DMS 273 treated with DMSO at 0.1 percent for 48 hours (cell line): Measurements from ENCODE around the gene DDX27.
A peak's percentile ranks its signal among the peaks of the same experiment; 100 is the strongest.

Source experiments
- DNase-seq: peaks from one replicate; lab custom pipeline; 2025; lab: John Stamatoyannopoulos, UW

The DDX27 gene

DNA sequence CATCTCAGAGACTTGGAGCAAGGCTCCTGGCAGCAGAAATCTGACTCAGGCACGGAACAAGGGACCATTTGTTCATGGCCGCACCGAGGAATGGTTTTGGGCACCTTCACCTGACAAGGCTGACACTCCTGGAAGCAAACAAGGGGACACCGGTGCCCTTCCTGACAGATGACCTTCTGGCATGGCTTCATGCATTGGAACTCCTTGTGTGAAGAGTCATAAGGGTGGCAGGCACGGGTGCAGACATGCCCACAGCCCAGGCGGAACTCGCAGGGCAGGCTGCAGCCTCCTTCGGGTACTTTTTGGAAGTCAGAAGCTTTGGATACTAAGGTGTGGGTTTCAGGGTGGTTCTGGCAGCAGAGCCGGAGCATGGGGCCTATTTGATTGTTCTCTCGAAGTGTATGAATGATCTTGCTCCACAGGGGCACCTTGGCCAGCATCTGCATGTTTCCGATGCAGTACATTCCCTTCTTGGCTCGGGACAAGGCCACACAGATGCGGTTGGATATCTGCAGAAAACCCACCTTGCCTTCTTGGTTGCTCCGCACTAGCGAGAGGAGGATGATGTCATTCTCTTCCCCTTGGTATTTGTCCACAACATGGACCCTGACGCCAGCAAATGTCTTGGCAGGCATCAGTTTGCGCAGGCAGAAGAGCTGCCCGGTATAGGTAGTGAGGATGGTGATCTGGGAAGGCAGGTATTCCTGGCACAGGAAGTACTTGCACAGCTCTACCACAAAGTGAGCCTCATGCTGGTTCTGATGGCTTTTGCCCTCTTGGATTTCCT lies 29.9 kb downstream of the DDX27 start:
- no peak for DNase-seq

GRCh38 chr20:49252556-49253350 lies 33.5 kb downstream of the DDX27 start:
- no peak for DNase-seq

GRCh38 chr20:49256261-49256660 lies 37.0 kb downstream of the DDX27 start:
- no peak for DNase-seq

GRCh38 chr20:49259284-49259683 lies 40.1 kb downstream of the DDX27 start:
- no peak for DNase-seq

- no peak for DNase-seq
Observed at GRCh38 chr20:49259799-49260198, 40.6 kb downstream of the DDX27 start.

DNA sequence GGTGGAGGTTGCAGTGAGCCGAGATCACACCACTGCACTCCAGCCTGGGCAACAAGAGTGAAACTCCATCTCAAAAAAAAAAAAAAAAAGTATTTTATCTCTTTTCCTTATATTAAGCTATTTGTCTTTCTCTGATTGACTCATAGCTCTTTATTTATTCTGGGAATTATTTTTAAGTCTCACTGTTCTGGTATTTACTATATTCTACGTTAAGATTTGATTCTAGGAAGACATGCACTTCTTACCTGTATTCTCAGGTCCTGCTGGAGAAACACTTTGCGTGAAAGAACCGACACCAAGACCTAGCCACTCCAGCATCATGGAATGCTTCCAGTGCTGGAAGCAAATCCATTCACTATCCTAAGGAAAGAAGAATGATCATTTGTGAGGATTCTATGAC lies 41.0 kb downstream of the DDX27 start:
- DNase-seq, result no peak

DNA sequence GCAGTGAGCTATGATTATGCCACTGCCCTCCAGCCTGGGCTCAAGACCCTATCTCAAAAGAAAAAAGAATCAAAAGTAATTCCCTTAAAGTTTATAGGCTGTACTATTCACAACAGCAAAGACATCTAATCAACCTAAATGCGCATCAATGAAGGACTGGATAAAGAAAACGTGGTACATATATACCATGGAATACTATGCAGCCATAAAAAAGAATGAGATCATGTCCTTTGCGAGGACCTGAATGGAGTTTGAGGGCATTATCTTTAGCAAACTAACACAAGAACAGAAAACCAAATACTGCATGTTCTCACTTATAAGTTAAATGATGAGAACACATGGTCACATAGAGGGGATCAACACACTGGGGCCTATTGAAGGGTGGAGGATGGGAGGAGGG lies 42.0 kb downstream of the DDX27 start:
- no peak for DNase-seq

DNA sequence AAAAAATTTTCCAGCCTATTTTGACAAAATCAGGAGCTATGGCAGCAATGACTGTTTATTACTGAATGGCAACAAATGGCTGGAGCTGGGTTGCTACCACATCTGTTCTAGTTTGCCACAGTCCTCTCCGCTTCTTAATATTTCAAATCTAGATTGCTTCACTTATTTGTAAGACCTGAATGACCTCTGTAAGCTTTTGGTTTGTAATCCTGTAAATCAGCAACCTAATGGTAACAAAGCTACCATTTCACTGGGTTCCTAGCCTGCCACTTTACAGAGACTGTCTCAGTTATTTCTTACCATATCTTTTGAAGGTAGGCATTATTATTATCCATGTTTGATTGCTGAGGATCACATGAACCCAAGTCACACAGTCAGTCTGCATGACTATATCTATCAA lies 43.2 kb downstream of the DDX27 start:
- DNase-seq, result no peak

DNA sequence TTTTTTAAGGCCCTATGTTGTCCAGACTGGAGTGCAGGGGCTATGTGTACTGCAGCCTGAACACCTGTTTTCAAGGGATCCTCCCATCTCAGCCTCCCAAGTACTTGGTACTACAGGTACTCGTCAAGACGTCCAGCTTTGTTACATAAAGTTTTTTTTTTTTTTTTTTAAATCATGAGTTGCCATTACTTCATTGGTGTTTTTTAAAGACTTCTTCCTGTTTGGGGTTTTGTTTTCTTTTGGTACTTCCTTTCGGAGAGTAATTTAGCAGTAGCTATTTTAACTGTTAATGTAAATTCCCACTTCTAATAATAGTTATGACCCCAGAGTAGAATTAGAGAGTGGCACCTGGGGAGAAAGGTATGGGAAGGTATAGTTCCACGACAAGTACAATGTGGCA lies 48.1 kb downstream of the DDX27 start:
- no peak for DNase-seq

DNA sequence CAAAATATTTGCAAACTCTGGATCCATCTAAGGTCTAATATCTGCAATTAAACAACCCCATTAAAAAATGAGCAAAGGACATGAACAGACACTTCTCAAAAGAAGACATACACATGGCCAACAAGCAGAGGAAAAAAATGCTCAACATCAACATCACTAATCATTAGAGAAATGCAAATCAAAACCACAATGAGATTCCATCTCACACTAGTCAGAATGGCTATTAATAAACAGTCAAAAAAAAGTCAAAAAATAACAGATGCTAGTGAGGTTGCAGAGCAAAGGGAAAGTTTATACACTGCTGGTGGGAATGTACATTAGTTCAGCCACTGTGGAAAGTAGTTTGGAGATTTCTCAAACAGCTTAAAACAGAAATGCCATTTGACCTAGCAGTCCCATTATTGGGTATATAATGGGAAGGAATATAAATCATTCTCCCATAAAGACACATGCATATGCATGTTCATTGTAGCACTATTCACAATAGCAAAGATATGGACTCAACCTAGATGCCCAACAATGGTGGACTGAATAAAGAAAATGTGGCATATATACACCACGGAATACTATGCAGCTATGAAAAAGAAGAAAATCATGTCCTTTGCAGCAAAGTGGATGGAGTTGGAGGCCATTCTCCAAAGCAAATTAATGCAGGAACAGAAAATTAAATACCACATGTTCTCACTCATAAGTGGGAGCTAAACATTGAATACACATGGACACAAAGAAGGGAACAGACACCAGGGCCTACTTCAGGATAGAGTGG lies 49.6 kb downstream of the DDX27 start:
- DNase-seq, result no peak

GRCh38 chr20:49270177-49270576 lies 51.0 kb downstream of the DDX27 start:
- no peak for DNase-seq

GRCh38 chr20:49270736-49271135 lies 51.5 kb downstream of the DDX27 start:
- DNase-seq, result no peak

GRCh38 chr20:49272654-49273053 lies 53.4 kb downstream of the DDX27 start:
- DNase-seq, result no peak

DNA sequence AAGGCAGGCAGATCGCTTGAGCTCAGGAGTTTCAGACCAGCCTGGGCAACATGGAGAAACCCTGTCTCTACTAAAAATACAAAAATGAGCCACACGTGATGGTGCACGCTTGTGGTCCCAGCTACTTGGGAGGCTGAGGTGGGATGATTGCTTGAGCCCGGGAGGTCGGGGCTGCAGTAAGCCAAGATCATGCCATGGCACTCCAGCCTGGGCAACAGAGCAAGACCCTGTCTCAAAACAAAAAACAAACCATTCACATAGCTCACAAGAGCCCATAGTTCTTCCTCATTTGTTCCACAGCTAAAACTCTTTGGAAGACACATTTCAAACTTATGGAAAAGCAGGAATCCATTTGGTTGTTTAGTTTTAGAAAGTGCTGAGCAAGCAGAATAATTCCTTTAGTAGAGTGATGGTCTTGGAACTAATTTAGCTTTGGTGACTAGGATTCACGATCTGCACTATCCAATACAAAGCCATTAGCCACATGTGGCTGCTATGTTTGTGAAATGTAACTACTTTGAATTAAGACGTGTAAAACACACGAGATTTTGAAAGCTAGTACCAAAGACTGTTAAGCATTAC lies 54.6 kb downstream of the DDX27 start:
- no peak for DNase-seq

DNA sequence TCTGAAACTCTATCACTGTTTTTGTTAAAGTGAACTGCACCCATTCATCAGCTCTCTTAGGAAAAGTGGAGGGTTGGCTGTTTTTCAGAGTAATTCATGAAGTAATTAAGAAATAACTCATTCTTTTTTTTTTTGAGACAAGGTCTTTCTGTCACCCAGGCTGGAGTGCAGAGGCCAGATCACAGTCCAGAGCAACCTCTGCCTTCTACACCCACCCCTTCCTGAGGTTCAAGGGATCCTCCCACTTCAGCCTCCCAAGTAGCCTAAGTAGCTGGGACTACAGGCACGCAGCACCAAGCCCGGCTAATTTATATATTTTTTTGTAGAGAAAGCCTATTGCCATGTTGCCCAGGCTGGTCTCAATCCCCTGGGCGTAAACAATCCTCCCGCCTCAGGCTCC lies 56.0 kb downstream of the DDX27 start:
- DNase-seq, result no peak

DNA sequence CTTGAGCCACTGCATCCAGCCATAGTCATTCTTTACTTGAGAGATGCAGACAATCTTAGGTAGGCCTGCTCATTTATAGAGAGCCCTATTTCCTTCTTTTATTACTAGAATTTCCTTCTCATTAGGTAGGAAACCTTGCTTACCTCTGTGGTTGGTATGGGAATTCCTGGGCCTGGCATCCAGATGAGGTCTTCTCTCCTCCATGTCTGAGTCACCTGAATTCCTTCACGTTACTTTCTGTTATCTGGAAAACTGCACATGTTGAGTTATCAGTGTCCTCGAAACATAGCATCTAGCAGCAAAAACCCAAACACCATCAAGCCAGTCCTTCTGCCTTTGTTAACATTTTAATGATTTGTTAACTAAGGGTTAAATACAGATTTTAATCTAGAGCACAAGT lies 56.4 kb downstream of the DDX27 start:
- no peak for DNase-seq

DNA sequence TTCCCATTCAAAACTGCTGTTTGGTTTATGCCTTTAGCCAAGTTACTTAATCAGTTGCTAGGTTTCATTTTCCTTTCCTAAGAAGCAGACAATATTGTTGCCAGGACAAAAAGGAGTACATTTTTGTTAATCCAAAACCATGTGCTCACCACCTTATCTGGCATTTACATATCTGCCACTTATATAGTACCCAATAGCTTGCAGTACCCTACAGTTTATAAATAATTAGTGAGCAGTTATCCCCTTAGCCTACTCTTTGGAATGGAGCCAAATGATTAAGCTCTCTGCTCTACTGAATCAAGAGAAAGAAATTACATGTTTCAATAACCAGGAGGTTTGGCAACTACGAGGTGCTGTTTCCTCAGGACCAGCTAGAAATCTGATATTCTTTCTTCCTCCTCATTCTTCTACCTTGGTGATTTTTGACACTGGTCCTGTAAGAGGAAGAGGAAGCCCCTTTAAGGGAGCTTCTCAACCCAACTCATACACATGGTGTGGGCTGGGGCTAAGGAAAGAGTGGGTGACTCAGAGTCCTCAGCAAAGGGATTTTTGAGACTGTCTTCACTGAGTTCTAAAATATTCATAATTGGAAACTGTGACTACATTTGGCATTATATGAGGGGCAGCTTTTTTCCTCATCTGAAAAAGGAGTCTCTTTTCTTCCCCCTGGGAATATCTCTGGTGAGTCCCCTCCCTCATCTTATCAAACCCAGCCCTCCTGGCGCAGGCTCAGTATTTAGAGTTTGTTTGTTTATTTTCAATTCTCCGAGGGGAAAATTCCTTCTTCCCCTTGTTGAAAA lies 57.1 kb downstream of the DDX27 start:
- peak; percentile 21 for DNase-seq

GRCh38 chr20:49276961-49277785 lies 58.0 kb downstream of the DDX27 start:
- DNase-seq, result no peak

DNA sequence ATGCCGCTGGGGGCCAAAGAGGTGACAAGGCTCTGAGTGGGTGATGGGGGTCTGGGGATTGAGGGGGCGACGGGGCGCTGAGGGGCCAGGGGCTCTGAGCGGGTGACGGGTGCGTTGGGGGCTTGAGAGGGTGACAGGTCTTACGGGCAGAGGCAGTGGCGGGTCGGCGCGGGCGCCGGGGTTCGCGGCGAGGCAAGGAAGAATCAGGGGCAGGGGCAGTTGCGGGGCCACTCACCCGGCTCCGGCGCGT lies 58.5 kb downstream of the DDX27 start:
- DNase-seq, result no peak

DNA sequence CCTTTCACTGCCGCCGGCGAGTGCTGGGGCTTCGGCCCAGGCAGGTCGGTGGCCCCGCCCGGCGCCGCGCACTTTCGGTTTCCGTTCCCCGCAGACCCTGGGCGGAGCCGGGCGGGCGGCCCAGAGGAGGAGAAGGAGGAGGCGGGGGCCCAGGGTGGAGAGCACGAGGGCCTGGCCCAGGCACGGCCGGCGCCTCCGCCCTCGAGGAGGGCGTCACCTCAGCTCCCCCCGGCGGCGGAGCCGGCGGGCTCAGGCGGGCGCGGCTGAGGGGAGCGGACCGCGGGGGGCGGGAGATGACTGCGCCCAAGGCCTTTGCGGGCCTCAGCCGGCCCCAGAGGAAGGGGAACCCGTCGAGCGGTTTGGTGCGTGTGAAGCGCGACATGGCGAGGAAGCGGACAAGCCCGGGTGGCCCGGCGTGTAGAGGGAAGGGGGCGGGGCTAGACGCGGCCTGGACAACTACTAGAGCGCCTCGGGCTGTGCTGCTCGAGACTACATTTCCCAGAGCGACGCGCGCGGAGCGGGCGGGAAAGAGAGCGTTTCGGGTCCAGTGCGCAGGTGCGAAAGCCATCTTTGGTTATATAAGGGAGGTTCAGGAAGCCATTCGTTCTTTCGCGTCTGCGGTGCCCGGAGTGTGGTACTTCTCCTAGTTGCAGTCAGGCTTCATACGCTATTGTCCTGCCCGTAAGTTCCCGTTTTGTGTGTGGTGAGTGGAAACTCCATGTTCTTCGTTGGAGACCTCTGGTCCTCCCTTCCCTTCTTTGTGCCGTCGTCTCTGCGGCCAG lies 59.0 kb downstream of the DDX27 start, which contains the start of gene ZNFX1:
Gene ZNFX1 (minus strand): TSS at position 22 of the 782 bp plus-strand sequence. CDS start 2,218 bp downstream, outside the sequence.
- peak; percentile 96 for DNase-seq
